DND-41 (cell line): ENCODE results near the gene CDKN2C.

ENCODE experiments used
- EZH2 ChIP-seq: IDR thresholded peaks from 3 replicates; pipeline ENCODE4 v1.6.1; 2012; ENCODE audit warnings: borderline replicate concordance, low read depth, mild to moderate bottlenecking, moderate library complexity, low read length, inconsistent platforms; ENCODE audit not compliant: severe bottlenecking
- TF ChIP-seq, protein P1 (sequence below): IDR thresholded peaks from 2 replicates; pipeline ENCODE4 v1.5.1; 2012; ENCODE audit warnings: borderline replicate concordance, low read length, moderate library complexity, mild to moderate bottlenecking; ENCODE audit not compliant: poor library complexity, severe bottlenecking; ENCODE audit errors: extremely low read depth

- TF ChIP-seq, protein P1, sequence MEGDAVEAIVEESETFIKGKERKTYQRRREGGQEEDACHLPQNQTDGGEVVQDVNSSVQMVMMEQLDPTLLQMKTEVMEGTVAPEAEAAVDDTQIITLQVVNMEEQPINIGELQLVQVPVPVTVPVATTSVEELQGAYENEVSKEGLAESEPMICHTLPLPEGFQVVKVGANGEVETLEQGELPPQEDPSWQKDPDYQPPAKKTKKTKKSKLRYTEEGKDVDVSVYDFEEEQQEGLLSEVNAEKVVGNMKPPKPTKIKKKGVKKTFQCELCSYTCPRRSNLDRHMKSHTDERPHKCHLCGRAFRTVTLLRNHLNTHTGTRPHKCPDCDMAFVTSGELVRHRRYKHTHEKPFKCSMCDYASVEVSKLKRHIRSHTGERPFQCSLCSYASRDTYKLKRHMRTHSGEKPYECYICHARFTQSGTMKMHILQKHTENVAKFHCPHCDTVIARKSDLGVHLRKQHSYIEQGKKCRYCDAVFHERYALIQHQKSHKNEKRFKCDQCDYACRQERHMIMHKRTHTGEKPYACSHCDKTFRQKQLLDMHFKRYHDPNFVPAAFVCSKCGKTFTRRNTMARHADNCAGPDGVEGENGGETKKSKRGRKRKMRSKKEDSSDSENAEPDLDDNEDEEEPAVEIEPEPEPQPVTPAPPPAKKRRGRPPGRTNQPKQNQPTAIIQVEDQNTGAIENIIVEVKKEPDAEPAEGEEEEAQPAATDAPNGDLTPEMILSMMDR = no peak
- TF ChIP-seq EZH2 = no peak
Observed at GRCh38 chr1:50955116-50955515, 14.9 kb upstream of the CDKN2C start.
